GM23338 (cell line): ENCODE results near the gene C2CD2L.

Experiments
- CREB1 ChIP-seq: fragments of 250-450 bp; sonication (Bioruptor Pico); IDR thresholded peaks from 2 replicates; pipeline ENCODE4 v1.5.0; 2020; ENCODE audit warnings: low read depth, mild to moderate bottlenecking, moderate library complexity
- EZH2 ChIP-seq: fragments of 200-600 bp; sonication (generic); IDR thresholded peaks from one replicate; pipeline ENCODE4 v1.8.0; 2017; ENCODE audit warnings: antibody characterized with exemption, mild to moderate bottlenecking, low read depth; ENCODE audit not compliant: unreplicated experiment
- EZH2phosphoT487 ChIP-seq: fragments of 200-600 bp; sonication (generic); IDR thresholded peaks from one replicate; pipeline ENCODE4 v1.8.1; 2018; ENCODE audit warnings: antibody characterized with exemption; ENCODE audit not compliant: unreplicated experiment
- JUNB ChIP-seq: IDR thresholded peaks from one replicate; pipeline ENCODE4 v1.6.1; 2016; ENCODE audit warnings: antibody characterized with exemption; ENCODE audit not compliant: unreplicated experiment
- POLR2AphosphoS5 ChIP-seq: IDR thresholded peaks from 2 replicates; pipeline ENCODE4 v1.6.1; 2016; ENCODE audit warnings: antibody characterized with exemption, low read depth
- ZNF114 ChIP-seq: fragments of 250-450 bp; sonication (Bioruptor Pico); IDR thresholded peaks from 2 replicates; pipeline ENCODE4 v1.5.0; 2020; ENCODE audit warnings: mild to moderate bottlenecking, moderate library complexity
- ZNF331 ChIP-seq: fragments of 250-450 bp; sonication (Bioruptor Pico); IDR thresholded peaks from 2 replicates; pipeline ENCODE4 v1.5.0; 2020; ENCODE audit warnings: low read depth, mild to moderate bottlenecking, moderate library complexity
- TF ChIP-seq, protein P1 (sequence below), 2 experiments: fragments of 200-600 bp in 1 of 2; sonication (generic) in 1 of 2; conservative IDR thresholded peaks; 2 replicates each; pipeline versions ENCODE4 v1.5.1 to v1.6.1; 2016 to 2017; ENCODE audit warnings: antibody characterized with exemption in 2 of 2, low read depth in 2 of 2, mild to moderate bottlenecking in 2 of 2, moderate library complexity in 1 of 2
- TF ChIP-seq, protein P2 (sequence below): IDR thresholded peaks from one replicate; pipeline ENCODE4 v1.6.1; 2018; ENCODE audit warnings: antibody characterized with exemption; ENCODE audit not compliant: unreplicated experiment
- TF ChIP-seq, protein P3 (sequence below): IDR thresholded peaks from 2 replicates; pipeline ENCODE4 v1.6.1; 2016; ENCODE audit warnings: antibody characterized with exemption

DNA sequence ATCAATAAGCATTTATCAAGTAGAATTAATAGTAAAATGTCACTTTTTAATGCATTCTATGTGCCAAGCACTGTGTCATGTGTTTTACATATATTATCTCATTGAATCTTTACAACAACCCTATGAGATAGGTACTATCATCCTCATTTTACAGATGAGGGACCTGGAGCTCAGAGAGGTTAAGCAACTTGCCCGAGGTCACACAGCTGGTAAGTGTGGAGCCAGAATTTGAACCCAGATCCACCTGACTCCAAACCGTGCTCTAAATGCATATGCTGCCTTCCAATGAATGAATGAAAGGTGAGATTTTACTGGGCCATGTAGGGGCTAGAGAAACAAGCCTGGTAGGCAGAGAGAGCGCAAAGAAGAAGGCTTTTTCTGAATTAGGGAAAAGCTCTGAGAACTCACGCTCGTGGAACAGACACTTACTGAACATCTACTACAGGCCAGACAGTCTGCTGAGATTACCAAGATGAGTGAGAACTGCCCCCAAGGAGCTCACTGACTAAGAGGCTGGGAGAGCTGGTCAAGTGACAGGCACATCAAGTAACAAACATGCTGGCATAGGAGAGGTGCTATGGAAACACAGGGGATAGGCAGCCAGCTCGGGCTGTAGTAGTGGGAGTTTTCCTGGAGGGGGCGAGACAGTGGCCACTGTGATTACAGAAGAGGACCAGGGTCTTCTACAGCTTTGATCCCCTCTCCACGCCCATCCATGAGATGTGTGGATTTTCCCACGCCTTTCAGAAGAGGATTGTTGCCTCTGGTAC is 46.1 kb downstream of the C2CD2L start:
- TF ChIP-seq, protein P1, sequence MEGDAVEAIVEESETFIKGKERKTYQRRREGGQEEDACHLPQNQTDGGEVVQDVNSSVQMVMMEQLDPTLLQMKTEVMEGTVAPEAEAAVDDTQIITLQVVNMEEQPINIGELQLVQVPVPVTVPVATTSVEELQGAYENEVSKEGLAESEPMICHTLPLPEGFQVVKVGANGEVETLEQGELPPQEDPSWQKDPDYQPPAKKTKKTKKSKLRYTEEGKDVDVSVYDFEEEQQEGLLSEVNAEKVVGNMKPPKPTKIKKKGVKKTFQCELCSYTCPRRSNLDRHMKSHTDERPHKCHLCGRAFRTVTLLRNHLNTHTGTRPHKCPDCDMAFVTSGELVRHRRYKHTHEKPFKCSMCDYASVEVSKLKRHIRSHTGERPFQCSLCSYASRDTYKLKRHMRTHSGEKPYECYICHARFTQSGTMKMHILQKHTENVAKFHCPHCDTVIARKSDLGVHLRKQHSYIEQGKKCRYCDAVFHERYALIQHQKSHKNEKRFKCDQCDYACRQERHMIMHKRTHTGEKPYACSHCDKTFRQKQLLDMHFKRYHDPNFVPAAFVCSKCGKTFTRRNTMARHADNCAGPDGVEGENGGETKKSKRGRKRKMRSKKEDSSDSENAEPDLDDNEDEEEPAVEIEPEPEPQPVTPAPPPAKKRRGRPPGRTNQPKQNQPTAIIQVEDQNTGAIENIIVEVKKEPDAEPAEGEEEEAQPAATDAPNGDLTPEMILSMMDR (conservative IDR thresholded peaks at IDR 0.05; ENCODE audit: low read depth in 2 of 2): peak; percentile 48 to 53
- TF ChIP-seq EZH2 (no peak), EZH2phosphoT487 (no peak), POLR2AphosphoS5 (no peak), JUNB (no peak), CREB1 (CRISPR knock-in tag) (no peak), ZNF114 (no peak), ZNF331 (CRISPR knock-in tag) (no peak)
- TF ChIP-seq, protein P2, sequence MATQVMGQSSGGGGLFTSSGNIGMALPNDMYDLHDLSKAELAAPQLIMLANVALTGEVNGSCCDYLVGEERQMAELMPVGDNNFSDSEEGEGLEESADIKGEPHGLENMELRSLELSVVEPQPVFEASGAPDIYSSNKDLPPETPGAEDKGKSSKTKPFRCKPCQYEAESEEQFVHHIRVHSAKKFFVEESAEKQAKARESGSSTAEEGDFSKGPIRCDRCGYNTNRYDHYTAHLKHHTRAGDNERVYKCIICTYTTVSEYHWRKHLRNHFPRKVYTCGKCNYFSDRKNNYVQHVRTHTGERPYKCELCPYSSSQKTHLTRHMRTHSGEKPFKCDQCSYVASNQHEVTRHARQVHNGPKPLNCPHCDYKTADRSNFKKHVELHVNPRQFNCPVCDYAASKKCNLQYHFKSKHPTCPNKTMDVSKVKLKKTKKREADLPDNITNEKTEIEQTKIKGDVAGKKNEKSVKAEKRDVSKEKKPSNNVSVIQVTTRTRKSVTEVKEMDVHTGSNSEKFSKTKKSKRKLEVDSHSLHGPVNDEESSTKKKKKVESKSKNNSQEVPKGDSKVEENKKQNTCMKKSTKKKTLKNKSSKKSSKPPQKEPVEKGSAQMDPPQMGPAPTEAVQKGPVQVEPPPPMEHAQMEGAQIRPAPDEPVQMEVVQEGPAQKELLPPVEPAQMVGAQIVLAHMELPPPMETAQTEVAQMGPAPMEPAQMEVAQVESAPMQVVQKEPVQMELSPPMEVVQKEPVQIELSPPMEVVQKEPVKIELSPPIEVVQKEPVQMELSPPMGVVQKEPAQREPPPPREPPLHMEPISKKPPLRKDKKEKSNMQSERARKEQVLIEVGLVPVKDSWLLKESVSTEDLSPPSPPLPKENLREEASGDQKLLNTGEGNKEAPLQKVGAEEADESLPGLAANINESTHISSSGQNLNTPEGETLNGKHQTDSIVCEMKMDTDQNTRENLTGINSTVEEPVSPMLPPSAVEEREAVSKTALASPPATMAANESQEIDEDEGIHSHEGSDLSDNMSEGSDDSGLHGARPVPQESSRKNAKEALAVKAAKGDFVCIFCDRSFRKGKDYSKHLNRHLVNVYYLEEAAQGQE: no peak
- TF ChIP-seq, protein P3, sequence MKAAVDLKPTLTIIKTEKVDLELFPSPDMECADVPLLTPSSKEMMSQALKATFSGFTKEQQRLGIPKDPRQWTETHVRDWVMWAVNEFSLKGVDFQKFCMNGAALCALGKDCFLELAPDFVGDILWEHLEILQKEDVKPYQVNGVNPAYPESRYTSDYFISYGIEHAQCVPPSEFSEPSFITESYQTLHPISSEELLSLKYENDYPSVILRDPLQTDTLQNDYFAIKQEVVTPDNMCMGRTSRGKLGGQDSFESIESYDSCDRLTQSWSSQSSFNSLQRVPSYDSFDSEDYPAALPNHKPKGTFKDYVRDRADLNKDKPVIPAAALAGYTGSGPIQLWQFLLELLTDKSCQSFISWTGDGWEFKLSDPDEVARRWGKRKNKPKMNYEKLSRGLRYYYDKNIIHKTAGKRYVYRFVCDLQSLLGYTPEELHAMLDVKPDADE: no peak
